GM21381 (cell line): Measurements from ENCODE around the gene SEC24B.
A peak's percentile ranks its signal among the peaks of the same experiment; 100 is the strongest.
"Not testable (repeated sequence)": the region's sequence is repeated elsewhere in the genome, so short reads cannot be mapped to it uniquely, and the experiment has no call there.

ENCODE experiments used
- ATAC-seq: cut with Tn5 transposase; IDR thresholded peaks from one replicate; pipeline ENCODE4 v1.9.1; 2021; ENCODE audit warnings: mild to moderate bottlenecking, moderate library complexity; ENCODE audit not compliant: unreplicated experiment

SEC24B gene

GRCh38 chr4:109432203-109432602 is 1.4 kb upstream of the SEC24B start:
- no peak for ATAC-seq

DNA sequence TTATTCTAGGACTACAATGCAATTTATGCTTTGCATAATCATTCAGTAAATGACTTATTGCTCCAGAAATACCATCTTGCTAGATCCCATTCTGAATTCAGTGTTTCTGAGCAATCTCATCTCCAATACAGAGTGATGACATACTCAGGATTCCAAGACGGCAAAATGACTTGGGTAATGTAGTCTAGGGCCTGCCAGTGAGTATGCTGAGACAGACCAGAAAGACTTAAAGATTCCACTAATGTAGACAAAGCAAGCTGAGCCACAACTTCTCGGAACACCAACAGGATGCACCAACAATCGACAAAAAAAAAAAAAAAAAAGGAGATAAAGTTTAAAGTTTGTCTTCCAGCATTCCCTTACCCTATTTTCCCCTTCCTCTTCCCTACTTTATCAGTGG is 919 bp upstream of the SEC24B start:
- ATAC-seq: no peak

GRCh38 chr4:109434007-109434971 is 674 bp downstream of the SEC24B start:
- peak; percentile 43 for ATAC-seq

DNA sequence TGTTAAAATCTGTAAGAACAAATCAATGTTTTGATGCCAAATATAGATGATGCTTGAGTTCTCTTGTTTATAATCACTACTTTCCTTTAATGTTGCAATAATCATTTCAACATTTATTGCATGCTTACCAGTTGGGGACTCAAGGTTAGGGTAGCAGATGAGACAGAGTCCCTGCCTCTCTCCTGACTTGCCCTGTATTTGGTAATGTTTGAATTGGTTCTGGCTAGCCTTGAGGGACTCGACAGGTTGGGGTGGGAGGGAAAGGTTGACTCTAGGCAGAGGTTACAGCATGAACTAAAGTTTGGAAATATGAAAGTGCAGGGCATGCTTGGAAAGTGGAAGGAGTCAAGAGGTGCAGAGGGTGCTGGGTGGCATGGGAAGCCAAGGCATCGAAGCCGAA is 2.0 kb downstream of the SEC24B start:
- no peak for ATAC-seq

DNA sequence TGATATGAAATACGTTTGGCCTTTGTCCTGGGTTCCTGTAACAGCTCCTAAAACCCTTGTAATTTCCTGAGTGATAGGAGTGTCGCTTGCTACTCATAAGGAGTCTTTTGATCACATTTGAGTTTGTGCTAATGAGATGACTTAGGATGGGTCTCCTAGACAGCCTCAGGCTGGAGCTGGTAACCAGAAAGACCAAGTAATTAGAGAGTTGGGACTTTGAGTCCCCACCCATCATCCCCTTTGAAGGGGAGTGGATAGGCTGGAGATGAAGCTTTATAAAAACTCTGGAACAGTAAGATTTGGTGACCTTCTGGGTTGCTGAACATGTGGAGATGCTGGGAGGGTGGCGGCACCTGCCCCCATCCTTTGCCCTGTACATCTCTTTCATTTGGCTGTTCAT is 2.9 kb downstream of the SEC24B start:
- no peak for ATAC-seq

- no peak for ATAC-seq
These were observed 7.3 kb downstream of the SEC24B start for GRCh38 chr4:109440948-109441347.

DNA sequence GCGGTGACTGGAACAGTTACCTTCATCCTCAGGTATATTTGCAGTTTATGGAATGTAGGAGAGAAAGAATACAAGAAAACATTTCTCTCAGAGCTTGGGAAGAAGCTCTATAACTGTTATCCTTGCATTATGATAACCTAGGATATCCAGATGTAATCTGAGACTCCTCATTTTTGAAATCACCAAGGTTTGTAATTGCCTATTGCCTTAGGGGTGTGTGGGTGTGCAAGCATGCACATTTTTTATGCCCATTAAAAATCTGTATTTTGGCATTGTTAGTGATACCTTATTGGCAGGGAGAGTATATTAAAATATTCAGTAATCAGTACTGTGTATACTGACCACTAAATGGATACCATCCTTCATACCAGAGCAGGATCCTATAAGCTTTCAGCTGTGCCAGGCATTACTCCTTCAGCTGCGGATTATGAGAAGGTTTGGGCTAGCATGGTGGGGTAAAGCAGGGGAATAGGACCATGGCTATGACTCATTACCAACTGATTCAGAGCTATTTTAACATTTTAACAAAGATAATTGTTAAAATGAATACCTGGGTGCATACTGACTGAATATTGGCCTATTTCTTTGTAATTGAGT is 8.3 kb downstream of the SEC24B start:
- ATAC-seq: no peak

- ATAC-seq: peak; percentile 68
These were observed 10.7 kb downstream of the SEC24B start for GRCh38 chr4:109444182-109444844.

DNA sequence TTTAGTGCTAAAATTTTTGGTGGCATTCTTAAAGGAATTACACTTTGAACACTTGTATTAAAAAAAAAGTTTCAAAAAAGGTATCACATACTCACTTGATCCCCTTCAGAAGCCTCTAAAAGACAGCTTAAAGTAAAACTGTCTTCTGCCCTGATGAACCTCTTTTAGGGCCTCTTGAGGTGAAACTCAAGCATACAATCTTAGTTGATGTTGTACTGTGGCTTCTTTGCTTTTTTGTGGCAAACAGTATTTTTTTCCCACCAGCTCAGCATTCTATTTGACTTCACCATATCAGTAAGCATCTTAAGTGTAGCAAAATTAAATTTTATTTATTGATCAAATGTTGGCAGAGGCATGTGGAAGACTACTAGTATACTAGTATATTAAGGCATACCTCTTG is 13.7 kb downstream of the SEC24B start:
- ATAC-seq: no peak

DNA sequence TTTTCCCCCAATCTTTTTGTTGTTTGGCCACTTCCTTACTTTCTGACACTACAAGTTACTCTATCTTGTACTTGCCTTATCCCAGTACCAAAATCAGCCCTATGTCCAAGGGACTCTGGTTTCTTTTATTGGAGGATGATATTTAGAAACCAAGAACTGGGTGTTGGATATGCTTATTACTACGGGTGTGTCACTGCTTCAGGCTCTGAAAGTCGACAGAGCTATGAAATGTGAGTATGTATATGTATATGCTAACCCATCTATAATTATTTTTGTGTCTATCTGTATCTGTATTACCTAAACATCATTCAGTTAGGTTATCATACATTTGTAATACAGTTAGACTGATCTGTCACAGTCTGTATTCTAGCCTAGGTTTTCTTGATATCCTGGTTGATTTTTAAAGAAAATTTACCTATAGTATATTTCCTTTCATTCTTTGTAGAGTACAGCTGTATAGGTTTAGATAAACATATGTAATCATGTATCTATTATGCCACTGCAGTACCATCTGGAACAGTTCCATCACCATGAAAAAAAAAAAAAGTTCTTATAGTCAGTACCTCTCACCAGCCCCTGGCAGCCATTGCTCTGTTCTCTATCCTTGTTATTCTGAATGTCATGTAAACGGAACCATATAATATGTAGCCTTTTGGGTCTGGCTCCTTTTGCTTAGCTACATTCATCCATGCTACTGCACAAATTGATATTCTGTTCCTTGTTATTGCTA is 18.1 kb downstream of the SEC24B start:
- no peak for ATAC-seq

- not testable (repeated sequence) for ATAC-seq
These were observed 19.5 kb downstream of the SEC24B start for GRCh38 chr4:109453110-109453509.

DNA sequence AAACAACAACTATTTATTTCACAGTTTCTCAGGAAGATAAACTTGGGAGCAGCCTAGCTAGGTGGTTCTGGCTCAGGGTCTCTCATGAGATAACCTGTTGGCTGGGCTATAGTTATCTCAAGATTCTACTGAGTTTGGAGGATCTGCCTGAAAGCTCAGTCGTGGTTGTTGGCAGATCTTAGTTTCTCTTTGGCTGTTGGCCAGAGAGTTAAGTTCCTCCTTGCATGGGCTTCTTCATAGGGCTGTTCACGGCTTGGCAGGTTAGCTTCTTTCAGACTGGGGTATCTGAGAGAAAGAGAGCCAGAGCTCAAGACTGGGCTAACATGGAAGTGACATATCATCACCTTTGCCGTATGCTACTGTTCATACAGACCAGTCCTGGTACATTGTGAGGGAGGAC is 28.7 kb downstream of the SEC24B start:
- ATAC-seq: no peak

- ATAC-seq: no peak
These were observed 29.2 kb downstream of the SEC24B start for GRCh38 chr4:109462802-109463201.

DNA sequence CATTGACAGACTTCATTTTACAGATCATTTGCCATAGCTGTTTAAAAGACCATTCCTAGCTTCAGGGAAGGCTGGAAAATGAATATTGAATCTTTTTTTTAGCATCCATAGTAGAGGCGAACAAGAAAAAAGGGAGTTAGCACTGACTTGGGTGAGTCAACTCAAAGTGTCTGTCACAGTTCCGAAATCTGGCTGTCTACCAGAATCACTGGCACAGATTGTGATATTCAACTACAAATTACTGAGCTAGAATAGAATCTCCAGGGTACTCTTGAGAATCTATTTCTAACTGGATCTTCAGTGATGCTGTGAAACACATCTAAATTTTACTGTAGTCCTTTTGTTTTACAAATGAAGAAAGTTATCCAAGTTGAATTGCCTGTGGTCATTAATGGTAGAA is 31.5 kb downstream of the SEC24B start:
- no peak for ATAC-seq

- no peak for ATAC-seq
These were observed 36.3 kb downstream of the SEC24B start for GRCh38 chr4:109469915-109470314.

GRCh38 chr4:109472343-109472761 is 38.7 kb downstream of the SEC24B start:
- no peak for ATAC-seq

- ATAC-seq: no peak
These were observed 40.2 kb downstream of the SEC24B start for GRCh38 chr4:109473824-109474223.

GRCh38 chr4:109486007-109486406 is 52.4 kb downstream of the SEC24B start:
- no peak for ATAC-seq

GRCh38 chr4:109494563-109494962 is 60.9 kb downstream of the SEC24B start:
- ATAC-seq: no peak

DNA sequence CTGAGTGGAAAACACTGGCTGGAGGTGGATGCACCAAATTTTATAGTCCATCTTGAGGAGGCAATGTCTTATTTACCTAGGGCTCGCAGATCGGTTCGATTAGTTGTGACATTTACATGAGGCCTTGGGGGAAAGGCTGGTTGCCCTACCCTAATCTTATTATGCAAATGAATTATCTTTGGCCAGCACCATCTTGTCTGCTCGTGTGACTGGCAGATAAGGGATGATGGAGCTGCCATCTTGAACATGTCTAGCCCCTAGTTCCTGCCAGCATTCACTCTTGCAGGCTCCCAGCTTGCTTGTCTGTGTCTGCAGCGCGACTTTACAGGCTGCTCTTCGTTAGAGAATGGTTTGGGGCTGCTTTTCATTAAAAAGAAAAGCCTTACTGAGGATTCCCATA is 61.9 kb downstream of the SEC24B start:
- ATAC-seq: no peak

GRCh38 chr4:109496875-109497274 is 63.3 kb downstream of the SEC24B start:
- ATAC-seq: no peak
